ENCODE results near the gene SMIM24.
"Not testable (repeated sequence)": the region's sequence is repeated elsewhere in the genome, so short reads cannot be mapped to it uniquely, and the experiment has no call there.

SMIM24 gene

GRCh38 chr19:3515891-3516422 is 35.6 kb upstream of the SMIM24 start:
- no peak for DNase-seq (ENCODE audit: low read depth in 1 of 2, low spot score in 1 of 2)

DNA sequence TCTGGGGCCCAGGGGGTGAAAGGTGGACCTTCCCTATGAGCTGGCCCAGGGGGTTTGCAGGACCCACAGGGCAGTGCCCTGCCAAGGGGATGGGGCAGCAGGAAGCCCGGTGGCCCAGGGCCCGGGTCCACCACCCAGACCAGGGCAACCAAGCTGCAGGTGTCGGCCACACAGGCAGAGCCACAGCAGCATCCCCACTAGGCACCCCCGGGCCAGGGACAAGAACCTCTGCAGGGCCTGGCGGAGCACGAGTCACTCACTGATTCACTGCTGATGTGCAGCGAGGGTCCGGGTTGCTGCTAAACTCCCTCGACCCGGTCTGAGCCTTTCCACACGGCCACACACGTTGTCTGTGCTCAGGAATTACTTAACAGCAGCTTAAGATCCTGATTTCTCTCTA is 34.6 kb upstream of the SMIM24 start:
- DNase-seq (ENCODE audit: low read depth in 1 of 2, low spot score in 1 of 2), result no peak

DNA sequence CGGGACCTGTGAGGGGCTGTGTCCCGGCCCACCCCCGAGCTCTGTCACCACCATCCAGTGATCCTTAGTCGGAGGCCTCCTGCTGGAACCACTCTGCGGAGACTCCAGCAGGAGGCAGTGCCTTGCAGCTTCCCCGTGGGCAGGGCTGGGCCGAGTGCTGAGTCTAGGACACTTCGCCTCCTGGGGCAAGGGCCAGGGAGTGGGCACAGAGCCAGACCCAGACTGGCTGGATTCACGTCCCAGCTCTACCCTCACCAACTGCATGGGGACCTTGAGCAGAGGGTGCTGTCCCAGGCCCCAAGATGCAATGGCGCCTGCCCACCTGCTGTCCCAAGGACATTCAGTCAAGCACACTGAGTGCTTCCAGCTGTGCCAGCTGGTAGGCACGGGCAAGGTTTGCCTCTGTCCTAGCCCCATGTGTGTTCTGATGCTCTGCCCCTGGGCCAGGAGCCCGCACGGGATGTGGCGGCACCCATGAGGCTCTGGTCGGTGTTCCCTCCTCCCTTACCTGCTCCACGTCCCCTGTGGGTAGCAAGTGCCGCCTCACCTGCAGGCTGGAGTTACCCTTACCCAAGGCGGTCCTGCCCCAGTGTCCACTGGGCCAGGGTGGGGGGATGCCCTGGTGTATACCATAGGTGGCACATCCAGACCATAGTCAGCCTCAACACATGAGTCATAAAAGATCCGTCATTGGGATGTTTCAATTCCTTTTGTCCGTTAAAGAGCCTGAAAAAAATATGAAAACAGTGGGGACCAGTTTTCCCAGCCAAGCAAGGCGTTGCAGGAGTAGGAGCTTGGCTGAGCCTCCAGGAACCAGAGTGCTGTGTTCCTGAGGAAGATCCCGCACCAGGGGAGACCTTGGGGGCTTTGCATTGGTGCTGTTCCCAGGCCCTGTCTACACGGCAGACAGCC is 33.2 kb upstream of the SMIM24 start:
- no peak for DNase-seq (ENCODE audit: low read depth in 1 of 2, low spot score in 1 of 2)

DNA sequence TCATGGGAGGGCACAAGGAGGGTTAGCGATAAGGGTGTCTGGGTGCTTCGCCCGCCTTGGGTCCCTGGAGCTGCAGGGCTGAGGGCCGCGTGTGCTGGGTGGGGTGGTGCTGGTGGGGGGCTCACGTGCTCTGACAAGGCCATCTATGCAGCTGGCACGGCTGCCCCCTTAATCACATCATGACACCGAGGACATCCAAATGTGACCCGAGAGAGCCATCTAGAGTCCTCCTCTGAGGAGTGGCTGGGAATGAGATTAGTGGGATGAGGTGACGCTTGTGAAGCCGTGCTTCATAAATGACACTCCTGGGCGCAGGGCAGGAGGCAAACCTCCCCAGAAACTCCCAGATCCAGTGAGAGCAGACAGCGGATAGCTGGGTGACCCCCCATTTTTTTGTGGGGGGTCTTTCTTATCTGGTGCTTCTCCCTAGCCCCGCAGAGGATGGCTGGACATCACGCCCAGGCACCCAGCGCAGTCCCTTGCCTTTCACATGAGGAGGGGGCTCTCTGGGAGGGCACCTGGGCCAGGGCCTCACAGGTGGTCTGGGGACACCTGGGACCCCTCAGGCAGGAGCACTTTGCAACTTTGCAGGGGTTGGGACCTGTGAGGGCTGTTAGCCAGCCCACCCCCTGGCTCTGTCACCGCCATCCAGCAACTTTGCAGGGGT is 32.4 kb upstream of the SMIM24 start:
- DNase-seq (ENCODE audit: low read depth in 1 of 2, low spot score in 1 of 2), result no peak

DNA sequence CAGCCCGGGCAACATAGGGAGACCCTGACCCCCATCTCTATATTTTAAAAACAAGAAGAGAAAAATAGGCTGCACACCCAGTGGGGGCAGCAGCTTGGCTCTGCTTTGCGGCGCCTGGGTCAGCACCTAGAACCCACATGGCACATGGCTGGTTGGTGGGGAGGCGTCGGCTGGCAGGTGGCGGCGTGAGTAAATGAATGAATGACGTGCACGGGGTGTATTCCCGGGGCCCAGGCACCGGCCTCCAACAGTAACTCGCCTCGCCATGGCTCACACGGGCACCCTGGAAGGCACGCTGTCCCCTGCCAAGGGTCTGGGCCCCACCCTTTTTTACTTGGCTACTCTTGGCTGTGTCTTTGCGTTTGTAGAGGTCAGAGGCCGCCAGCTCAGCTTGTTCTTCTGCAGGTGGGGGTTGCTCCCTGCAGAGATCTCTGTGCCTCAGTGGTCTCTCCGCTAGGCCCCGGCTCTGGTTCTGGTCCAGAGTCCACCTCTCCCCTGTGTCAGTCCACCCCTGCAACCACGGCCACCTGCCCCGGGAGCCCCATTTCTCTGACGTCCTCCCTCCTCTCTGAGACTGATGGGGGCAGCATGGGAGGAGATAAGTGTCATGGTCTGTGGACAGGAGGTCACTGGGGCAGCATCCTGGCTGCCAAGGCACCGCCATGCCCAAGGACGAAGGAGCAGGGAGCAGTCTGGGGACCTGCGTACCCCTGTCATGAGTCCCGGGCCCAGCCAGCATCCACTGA is 31.4 kb upstream of the SMIM24 start:
- DNase-seq (ENCODE audit: low read depth in 1 of 2, low spot score in 1 of 2), result no peak

DNA sequence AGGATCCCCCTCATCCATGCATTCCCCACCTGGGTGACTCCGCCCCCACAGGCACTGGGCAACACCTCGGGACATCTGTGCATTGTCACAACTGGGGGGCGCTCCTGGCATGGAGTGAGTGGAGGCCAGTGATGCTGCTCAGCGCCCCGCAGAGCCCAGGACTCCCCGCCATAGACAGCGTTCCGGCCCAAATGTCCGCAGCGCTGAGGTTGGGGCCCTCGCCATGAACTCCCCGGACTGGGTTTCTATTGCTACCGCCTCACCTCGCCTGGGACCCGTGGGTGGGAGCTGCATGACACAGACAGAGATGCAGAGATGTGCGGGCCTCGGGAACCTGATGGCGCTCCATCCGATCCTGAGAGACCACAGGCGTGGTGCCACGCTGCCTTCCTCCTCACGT is 30.4 kb upstream of the SMIM24 start:
- DNase-seq (ENCODE audit: low read depth in 1 of 2, low spot score in 1 of 2), result no peak

- no peak for DNase-seq (ENCODE audit: low read depth in 1 of 2, low spot score in 1 of 2)
Observed at GRCh38 chr19:3509566-3509989, 29.3 kb upstream of the SMIM24 start.

DNA sequence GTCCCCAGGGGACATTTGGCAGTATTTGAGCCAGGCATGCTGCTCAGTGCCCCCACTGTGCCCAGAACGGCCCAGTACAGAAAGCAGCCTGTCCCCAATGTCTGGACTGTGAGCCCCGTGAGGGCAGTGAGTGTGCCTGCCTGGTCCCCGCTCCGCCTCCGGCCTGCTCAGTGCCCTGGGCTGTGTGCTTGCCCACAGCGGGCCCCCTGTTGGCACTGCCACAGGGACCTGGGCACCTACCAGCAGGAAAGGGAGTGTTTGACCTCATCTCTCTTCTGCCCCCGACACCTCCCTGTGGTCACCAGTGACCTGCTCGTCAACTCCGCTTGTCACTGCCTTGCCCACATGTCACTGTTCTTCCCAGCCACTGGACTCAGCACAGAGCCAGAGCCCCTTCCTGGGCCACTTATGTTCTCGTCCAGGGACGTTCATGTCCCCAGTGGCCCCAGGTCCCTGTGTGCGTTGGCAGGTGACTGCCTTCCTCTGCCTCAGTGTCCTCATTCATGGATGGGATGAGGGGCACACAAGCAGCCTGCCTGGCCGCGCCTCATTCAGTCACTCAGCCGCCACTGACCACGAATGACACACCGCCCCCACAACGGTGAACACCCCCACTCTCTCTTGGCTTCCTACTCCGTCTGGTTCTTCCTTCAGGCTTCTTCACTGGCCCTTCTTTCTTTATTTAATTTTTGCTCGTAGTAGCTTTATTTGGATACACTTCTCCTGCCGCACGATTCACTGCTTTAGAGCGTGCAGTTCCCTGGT is 28.6 kb upstream of the SMIM24 start:
- DNase-seq (ENCODE audit: low read depth in 1 of 2, low spot score in 1 of 2), result no peak

DNA sequence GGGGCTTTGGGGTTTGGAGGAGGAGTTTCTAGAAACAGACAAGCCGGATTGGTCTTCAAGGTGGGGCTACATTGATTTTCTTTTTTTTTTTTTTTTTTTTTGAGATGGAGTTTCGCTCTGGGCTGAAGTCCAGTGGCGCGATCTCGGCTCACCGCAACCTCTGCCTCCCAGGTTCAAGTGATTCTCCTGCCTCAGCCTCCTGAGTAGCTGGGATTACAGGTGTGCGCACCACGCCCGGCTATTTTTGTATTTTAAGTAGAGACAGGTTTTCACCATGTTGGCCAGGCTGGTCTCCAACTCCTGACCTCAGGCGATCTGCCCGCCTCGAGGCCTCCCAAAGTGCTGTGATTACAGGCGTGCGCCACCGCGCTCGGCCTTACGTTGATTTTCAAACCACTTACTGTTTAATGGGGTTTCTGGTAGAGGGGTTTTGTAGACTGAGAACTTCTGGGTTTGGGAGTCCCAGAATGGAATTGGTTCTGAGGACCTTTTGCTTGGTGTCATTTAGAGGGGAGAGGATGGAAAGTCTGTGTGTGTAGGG is 27.9 kb upstream of the SMIM24 start:
- DNase-seq (ENCODE audit: low read depth in 1 of 2, low spot score in 1 of 2), result not testable (repeated sequence)

- no peak for DNase-seq (ENCODE audit: low read depth in 1 of 2, low spot score in 1 of 2)
Observed at GRCh38 chr19:3507371-3508120, 27.2 kb upstream of the SMIM24 start.

GRCh38 chr19:3506384-3507340 is 26.3 kb upstream of the SMIM24 start:
- DNase-seq (ENCODE audit: low read depth in 1 of 2, low spot score in 1 of 2), result no peak

DNA sequence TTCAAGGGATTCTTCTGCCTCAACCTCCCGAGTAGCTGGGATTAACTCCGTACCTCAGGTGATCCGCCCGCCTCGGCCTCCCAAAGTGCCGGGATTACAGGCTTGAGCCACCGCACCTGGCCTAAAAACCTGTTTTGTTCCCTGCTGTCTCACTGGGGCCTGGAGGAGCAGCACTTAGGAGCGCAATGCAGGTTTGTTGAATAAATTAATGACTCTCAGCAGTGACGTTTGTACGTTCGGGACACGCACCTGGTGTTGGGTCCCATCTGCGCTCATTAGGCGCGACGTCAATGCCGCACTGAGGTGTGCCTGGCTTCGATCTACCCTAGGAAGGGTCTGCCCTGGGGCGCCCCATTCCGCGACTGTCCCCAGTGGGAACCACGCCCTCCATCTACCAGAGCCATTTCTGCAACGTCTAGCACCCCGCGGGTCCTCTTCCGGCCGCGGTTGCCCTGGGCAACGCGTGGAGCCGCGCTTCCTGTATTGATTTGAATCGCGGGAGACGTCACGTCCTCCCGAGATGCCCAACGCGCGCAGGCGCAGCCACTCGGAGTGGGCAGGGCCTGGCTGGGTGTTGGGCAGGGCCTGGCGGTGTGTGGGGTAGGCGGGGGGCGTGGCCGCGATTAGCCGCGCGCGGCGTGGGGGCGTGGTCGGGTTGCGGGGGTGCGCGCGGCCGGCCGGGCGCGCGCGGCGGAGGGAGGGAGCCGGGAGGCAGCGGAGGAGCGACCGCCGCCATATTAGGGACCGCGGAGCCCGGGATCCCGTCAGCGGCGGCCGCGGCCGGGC is 25.5 kb upstream of the SMIM24 start, which contains the start of gene FZR1:
FZR1 (plus strand) TSS at position 714 of the 786 bp plus-strand sequence. CDS start 16,679 bp downstream, outside the sequence.
- DNase-seq (ENCODE audit: low read depth in 1 of 2, low spot score in 1 of 2), result peak; percentile 98 to 99

GRCh38 chr19:3504735-3505134 is 24.4 kb upstream of the SMIM24 start:
- DNase-seq (ENCODE audit: low read depth in 1 of 2, low spot score in 1 of 2), result no peak

GRCh38 chr19:3503036-3503572 is 22.8 kb upstream of the SMIM24 start:
- no peak for DNase-seq (ENCODE audit: low read depth in 1 of 2, low spot score in 1 of 2)

GRCh38 chr19:3501780-3502179 is 21.5 kb upstream of the SMIM24 start:
- no peak for DNase-seq (ENCODE audit: low read depth in 1 of 2, low spot score in 1 of 2)

DNA sequence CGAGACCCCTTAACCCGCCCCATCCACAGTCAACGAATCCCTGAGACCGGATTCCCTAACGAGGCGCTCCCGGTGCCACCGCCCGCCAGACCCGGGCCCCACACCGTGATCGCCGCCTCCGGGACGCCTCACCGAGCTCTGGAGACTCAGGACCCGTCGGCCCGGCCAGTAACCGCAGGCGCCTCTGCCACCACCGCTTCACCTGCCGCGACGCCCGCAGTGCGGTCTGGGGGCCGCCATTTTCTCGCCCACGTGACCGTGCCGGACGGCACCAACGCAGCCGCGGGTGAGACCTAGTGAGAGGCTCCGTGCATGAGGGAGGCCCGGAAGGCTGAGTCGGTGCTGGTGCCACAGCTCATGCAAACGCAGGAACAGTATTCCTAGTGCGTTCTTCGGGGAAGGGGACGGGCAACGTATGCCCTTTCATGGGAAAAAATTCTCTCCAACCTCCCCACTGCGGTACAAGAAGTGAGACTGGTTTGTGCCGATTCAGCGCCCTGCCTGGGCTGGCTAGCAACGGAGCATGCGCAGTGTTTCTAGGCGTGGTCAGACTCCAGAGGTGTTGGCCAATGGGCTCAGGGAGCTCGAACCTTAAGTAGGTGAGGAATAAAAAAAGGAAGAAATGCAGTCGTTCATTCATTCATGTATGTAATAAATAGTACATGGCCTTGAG is 20.2 kb upstream of the SMIM24 start, which contains the start of gene DOHH:
DOHH (minus strand) TSS at position 246 of the 673 bp plus-strand sequence. CDS start 3,860 bp downstream, outside the sequence.
- peak; percentile 84 to 96 for DNase-seq (ENCODE audit: low read depth in 1 of 2, low spot score in 1 of 2)
